HT1080 (cell line): ENCODE measurements around the gene SECISBP2. TPM values are rescaled to one million over a fixed set of nuclear protein-coding genes. Genes with fewer than 3 reads are reported as not detected.

Experiments used
- DNase-seq: peaks from one replicate; pipeline ENCODE4 v3.0.0-alpha.2; 2015; ENCODE audit warnings: low read depth
- total RNA-seq: library from RNA; depleted of rRNA; stranded (reverse); fragments of >200 nt; shearing (Covaris generic); gene quantifications from 2 replicates; pipeline ENCODE4 v1.2.3, GENCODE V29; 2014

SECISBP2 gene
- total RNA-seq, 1 experiment from 2014 or later: 24.2 TPM

DNA sequence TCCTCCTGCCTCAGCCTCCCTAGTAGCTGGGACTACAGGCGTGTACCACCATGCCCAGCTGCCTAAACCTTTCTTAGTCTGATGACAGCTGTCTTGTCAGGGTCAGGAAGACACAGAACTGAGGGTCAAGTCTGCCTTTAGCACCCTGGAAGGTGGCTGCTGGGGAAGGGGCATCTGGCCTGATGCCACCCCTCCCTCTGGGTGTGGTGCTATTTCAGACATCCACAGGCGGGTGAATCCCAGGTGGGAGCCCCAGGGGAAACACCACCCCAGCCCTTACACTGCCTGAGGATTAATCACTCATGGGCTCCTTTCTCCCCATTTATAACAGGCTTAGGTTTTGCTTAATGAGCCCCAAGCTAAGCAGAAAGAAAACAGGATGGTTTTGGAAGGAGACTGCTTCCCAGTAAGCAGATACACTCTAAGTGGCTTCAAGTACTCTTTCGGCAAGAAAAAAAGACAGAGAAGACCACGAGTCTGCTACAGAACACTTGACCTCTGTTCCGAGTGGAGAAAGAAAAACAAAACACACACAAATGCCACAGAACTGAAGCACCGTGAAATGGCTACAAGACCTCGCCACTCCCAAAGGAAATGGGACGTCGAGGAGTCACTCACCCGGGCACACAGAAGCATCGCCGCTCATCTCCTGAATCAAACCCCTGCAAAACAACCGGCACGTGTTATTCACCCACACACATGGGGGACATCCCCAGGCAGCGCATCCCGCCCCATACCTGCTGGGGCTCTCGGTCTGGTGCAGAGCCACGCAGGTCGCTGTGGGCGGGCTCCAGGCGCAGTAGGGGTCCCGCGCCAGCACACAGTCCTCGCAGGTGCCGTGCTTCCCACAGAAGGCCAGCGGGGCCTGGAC, 62.4 kb downstream of the SECISBP2 start:
- DNase-seq: no peak

DNA sequence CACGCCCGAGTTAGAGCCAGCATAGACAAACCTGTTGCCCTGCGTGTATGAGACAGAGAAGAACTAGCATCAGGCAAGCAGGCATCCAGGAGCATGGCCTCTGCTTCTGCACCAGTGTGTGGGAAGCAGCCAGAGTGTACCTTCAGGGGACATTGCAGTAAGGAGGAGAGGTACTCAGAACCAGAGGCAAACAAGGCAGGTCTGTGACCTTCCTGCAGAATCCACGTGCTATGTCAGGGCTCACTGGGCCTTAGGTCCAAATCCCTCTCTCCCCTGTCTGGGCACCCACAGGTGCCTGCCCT, 63.0 kb downstream of the SECISBP2 start:
- DNase-seq: no peak

DNA sequence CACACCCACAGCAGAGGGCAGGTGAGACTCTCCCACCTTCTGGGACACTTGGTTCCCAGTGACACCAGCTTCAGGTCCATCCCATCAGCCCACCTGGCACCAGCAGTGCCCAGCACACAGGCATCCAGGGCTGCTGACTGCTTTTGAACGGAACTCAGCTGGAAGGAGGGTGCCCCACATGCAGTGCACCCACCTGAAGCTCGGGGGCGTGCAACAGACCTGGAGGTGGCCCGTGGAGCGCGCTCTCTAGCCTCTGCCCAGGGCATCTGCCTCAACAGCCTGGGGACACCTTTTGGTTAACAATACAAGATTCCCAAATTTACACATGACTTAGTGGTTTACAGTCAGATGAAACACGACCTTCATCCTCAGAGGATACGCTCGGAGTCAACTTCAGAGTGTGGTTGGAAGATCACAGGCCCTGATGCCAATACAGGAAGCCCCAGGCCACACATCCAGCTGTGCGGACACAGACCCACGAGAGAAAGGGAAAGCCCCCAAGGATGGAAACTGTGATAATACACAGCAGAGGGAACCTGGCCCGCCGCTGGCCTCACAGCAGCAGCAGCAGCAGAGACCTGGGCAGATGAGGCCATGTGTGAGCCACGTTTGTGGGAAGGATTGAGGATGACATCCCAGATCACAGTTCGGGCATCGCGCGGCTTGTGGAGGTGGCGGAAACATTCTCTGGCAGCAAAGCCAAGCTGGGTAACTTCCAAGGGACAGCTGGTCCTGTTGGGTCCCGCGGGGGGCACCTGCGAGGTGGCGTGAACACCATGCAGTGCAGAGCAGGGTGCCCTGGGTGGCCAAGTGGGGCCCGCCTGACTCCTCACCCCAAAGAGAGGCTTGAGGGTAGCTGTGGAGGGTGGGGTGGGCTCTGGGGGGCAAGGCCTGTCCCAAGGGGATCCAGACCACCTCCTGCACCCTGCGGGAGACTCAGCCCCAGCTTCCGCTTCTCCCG, 64.0 kb downstream of the SECISBP2 start:
- DNase-seq: no peak

DNA sequence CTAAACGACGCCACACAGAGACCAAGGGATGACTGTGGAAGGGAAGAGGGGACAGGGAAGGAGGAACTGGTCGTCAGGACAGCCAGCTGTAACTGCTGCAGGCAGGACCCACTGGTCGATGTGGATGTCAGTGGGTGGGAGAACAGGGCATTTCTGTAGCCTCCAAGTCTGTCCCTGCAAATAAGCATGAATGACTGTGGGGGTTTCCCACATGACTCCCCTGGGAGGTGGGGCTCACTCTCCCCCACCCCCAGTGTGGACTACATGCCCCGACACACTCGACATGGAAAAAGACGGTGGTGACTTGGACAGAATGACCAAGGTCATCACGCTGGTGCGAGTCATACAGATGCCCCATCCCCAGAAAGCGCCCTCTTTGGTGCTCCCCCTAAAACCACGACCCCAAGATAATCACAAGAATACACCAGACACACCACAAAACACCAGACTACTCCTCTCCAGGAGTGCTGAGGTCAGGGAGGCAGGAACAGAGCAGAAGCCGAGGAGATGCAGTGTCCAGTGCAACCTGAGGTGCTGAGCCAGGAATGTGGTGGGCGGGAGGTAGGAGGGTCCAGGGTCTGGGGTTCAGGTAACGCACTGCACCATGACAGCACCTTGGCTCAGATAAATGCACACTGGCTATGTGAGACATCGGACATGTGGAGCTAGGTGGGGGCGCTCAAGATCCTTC, 64.9 kb downstream of the SECISBP2 start:
- no peak for DNase-seq

DNA sequence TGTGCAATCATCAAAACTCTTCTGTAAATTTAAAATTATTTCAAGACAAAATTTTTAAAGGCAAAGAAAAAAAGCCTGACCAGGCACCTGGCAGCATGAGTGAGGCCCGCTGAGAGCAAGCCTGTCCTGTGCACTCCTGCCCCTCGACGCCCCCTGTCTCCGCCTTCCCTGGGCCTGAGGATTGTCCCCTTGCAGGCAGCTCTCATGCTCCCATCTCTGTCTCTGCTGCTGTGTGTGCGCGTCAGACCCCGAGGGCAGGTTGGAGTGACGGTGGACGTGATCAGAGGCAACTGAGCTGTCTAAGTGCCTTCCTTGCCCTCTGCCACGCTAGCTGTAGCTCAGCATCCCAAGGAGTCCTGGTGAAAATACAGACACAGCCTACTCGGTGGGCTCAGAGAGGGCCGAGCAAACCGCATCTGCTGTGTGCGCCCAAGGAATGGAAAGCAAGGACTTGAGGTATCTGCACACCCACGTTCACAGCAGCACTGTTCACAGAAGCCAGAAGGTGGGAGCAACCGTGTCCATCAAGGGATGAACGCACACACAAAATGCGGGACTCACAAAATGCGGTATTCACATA, 65.5 kb downstream of the SECISBP2 start:
- DNase-seq: no peak

DNA sequence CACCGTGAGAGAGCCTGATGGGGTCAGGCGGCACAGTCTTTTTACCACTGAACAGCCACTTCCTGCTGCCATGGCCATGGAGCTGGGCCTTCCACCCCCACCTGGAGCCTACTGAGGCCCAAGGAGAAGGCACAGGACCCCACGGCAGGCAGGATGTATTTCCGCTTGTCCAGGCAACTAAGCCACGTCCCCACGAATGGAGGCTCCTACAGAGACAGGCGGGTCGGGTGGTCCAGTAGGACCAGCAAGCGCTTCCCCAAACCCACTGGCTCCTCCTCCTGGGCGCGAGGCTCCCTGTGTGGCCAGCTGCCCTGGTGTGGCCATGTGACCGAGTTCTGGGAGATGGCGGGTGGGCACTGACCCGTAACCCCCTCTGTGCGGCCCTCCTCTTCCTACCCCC, 66.5 kb downstream of the SECISBP2 start:
- DNase-seq: no peak

DNA sequence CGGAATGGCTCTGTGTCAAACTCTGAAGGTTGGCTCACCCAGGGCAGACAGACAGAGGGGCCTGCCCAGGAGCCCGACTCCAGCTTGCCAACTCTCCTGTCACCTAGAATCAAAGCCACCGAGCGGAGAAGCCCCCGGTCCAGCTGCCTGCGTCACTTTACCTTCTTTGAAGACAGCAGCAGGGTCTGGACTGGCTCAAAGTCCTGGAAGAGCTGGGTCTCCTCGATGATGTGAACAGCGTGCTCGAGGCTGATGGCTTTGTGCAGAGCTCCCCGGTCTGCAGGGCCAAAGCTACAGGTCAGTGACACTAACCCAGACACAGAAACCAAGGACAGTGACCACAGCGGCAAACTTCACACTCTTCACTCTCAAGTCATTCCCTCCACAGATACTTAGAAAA, 67.9 kb downstream of the SECISBP2 start:
- no peak for DNase-seq

DNA sequence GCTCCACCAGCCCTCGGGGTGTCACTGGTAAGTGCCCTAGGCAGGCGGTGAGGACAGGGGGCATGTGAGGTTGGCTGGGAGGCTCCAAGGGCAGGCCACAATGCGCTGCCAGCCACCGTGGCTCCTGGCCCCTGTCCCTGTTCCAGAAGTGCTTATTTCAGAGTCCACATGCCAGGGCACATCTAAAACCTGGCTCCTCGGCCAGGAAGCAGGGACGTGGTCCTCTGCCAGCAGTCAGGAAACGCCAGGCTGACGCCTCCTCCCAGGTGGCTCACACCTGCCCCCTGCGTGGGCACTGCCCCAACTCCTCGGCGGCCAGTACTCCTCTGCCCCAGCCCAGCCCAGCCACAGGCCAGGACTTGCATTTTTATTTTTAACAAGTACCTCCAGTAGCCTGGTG, 68.5 kb downstream of the SECISBP2 start:
- DNase-seq: no peak

DNA sequence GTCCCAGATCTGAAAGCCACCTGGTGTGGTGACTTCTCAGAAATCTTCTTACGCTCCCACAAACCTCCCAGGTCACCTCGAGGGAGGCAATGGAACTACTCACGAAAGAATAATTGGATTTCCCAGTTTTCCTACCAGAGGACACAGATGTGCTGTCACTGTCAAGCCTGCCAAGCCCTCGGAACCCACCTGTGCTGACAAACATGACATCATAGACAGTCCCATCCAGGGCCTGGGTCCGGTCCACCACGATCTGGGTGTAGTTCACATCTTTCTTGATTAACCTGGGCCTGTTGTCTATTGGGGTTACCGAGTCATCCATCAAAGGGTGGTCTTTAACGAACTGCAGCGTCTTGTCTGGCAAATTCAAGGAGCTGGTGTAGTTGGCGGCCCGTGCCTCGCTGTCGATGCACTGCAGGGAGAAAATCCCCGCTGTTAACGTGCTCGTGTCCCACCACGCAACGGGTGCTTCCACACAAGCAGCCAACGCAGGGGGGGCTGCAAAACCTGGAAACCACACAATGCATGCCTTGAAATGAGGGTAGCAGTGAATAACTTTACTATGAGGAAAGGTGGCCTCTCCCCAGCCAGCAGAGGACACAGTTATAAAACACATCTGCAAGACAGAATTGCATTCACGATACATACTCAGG, 69.0 kb downstream of the SECISBP2 start:
- no peak for DNase-seq

DNA sequence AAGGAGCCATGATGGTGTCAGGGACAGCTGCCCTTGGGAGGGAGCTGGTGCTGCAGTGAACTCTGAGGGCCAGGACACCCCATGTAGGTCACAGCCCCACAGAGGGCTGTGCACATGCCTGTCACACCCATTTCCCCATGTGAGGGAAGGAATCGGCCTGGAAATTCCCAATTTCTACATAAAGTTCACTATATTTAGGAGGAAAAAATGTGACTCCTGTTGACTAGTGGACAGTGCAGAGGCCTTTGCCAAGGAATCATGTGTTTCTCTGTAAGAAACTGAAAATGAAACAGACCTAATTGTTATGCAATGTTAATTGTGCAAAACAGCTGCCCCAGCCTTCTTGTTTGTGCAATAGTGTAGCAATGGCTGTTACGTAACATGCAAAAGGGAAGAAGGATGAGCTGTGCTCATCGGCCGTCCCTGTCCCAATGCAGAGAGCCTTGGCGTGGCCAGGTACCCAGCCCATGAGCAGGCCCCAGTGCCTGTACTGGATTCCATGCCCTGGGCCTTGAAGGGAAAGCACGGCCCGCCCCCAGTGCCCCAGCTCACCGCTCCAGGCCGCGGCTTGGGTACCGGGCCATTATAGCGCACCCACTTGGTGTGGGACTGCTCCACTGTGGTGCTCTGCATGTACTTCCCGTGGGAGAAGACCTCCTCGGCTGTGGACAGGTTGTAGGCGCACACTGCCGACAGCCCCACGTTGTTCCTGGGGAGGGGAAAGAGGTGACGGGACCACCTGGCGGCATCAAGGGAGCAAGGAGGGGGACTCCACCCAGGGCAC, 70.0 kb downstream of the SECISBP2 start:
- no peak for DNase-seq

DNA sequence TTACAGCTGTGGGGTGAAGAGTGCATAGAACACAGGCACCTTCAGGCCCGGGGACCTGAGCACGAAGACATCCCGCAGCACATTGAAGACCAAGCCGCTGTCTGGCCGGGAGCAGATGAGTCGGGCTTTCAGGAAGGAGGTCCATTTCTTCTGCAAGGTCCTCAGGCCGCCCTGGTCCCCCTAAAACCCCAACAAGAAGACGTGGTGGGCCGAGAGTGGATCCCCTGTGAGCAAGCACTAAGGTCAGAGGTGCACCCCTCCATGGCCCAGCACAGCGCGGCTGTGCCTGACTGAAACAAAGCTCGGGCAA, 70.5 kb downstream of the SECISBP2 start:
- no peak for DNase-seq

DNA sequence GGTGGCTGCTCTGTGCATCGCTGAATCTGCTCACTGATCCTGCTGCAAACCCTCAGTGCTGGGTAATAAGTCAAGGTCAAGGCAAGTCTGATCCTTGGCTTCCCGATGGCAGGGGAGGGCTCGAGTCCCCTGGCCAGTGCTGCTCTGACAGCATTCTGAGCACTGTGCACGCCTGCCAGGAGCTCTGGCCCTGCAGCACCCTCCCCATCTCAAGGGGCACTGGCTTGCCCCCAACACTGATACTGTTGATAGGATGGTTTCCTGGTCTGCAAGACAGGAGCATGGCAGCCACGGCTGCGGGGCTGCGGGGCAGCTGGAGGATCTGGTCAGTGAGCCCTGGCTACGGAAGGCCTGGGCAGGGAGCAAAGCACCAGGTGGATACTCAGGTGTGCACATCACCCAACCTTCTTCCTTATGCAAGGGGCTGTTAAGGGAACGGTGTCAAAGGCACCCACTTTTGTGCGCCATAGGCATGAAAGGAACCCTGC, 71.8 kb downstream of the SECISBP2 start:
- DNase-seq: no peak

DNA sequence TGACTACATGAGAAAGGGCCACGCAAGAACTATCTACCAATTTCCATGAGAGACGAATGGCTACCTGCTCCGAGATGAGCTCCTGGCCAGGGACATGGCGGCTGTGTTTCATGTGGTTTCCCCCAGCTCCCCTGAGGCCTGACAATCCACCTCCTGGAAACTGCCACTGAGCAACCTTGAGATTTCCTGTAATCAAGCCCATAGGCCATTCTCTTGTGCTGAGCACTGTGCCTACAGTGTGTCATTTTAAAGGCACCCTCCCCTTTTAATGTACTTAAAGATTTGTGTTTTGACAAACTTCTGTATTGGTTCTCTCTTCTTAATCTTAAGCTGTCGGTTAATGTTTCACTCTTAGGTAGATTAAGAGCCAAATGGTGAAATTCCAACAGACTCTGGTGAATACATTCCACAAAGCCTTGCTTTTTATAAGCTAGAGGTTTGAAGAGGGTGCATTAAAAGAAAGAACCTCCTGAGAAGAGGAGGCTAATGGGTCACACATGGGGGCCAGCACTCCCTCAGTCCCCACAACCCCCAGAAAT, 72.3 kb downstream of the SECISBP2 start:
- no peak for DNase-seq

DNA sequence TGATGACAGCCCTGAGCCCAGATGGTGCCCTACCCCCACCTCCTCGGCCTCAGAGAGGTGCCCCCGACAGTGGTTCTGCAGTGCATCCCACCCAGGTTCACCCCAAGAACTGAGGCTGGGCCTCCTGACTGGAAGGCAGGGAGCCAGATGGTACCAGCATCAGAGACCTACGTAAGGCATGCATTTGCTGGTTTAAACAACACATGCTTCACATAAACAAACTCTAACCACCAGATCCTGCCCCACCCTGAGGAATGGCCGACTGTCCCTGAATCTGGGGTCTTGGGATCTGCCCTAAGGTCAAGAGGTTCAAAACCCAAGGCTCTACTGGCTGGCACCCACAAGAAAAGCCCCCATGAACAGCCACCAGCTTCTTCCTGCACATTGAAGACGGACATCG, 73.3 kb downstream of the SECISBP2 start:
- DNase-seq: no peak

DNA sequence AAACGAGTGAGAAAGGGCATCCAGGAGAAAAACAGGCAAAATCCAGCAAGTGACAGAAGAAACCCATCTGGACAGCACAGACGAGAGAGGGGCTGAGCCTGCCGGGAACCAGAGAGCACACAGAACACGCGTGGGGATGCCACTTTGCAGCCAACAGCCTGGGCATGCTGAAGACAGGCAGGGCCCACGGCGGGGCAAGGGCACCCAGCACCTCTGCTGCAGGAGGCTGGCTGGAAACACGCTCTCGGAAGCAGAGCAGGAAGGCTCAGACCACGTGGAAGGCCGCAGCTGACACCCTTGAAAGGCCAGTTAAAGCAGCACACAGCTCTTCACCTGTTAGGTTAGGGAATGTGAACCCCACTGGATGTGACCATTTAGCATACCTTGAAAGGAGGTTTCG, 76.1 kb downstream of the SECISBP2 start:
- DNase-seq: no peak

DNA sequence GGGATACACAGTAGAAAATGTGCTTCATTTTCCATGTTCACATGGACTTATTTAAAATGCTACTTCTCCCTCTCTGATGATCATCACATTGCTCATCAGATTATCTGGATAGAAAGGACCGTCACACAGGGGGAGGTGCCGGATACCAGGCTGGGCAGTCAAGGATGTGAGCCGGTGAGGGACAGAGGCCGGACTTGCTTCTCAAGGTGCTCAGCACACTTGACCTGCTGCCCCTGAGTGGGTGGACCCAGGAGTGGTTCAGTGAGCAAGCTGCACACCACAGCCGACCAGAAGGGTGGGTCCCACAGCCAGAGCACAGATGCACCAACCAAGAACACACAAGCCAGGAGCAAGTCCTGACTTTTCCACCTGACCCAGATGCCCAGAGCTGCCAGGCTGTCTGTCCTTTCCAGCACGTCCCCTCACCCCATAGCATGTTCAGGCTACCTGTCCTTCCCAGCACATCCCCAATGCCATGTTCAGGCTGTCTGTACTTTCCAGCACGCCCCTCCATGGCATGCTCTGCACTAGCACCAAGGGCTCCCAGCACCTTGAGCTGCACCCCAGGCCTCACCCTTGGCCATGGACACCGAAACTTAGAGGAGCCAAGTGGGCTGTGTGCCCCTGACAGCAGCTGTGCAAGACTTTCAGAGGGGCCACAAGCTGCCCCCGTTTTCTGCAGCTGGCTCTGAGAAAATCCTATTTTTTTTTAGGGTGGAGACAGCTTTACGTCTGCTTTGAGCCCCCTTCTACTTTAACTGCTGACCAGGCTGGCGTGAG, 77.8 kb downstream of the SECISBP2 start:
- no peak for DNase-seq

DNA sequence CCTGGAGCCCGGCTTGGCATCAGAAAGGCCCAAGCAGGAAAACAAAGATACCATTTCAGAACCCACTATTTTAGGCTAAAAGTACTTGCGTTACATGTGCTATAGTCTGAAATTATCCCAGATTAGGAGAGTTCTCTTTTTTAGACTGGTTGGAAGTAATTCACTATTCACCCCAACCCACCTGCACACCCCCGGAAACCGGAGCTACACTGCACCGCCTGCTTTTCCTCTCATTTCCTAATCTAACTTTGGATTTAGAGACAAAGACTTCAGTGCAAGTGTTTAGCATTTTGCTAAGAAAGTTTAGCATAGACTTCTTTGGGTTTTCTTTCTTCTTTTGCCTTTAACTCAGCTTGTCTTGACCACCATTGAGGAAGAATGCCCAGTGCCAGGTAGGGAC, 79.2 kb downstream of the SECISBP2 start:
- DNase-seq: no peak

DNA sequence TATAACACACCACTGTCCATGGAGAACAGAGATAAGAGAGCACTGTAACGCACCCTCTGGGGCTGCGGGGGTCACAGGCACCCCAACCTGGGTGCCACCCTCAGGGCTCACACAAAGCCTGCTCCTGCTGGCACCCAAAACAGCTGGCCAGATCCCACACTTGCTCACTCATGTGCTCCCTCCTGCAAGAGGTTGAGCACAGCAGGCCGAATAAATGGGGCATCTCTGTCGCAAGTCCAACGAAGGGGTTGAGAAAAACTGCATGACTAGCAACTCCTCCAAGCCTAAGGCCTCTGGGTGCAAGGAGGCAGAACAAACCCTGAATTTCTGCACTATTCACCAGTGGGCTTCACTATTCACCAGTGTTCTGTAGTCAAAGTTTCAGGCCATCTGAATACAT, 80.3 kb downstream of the SECISBP2 start:
- DNase-seq: no peak
